Activated CD4-positive, alpha-beta memory T cell treated with anti-CD3 and anti-CD28 coated beads, Interleukin-2, amount 10 ng/mL, durations not matched to agents 7 days and 5 days (primary cell): Measurements from ENCODE around the gene CCDC110. TPM values are rescaled to one million over a fixed set of nuclear protein-coding genes. Genes with fewer than 3 reads are reported as not detected.

ENCODE experiments used
- CTCF ChIA-PET: fragments of 350-600 bp; sonication (Branson Sonifier 250); formaldehyde crosslinking; loops from one replicate; lab custom pipeline; 2021; ENCODE audit warnings: antibody characterized with exemption, inconsistent platforms; lab: Charles Lee
- POLR2A ChIA-PET: fragments of 350-600 bp; sonication (Branson Sonifier 250); formaldehyde crosslinking; loops from one replicate; lab custom pipeline; 2021; ENCODE audit warnings: antibody characterized with exemption; lab: Charles Lee
- DNase-seq: peaks from one replicate; pipeline ENCODE4 v3.0.0-alpha.2; 2020
- H3K27ac Mint-ChIP-seq: one replicate; pipeline ENCODE4 v1.8.0; 2021; ENCODE audit warnings: mild to moderate bottlenecking, mixed read lengths
- H3K27me3 Mint-ChIP-seq: one replicate; pipeline ENCODE4 v1.8.0; 2021; ENCODE audit warnings: mixed read lengths
- H3K36me3 Mint-ChIP-seq: one replicate; pipeline ENCODE4 v1.8.0; 2021; ENCODE audit warnings: low read depth, mixed read lengths
- H3K4me1 Mint-ChIP-seq: one replicate; pipeline ENCODE4 v1.8.0; 2021; ENCODE audit warnings: mixed read lengths
- H3K4me3 Mint-ChIP-seq: one replicate; pipeline ENCODE4 v1.8.0; 2021; ENCODE audit warnings: mild to moderate bottlenecking, mixed read lengths
- H3K9me3 Mint-ChIP-seq: one replicate; pipeline ENCODE4 v1.8.0; 2021; ENCODE audit warnings: mixed read lengths
- total RNA-seq, 2 experiments: library from RNA; stranded (reverse); gene quantifications; one replicate each; pipeline ENCODE4 v1.2.3, GENCODE V29; 2021

Gene CCDC110
- total RNA-seq, 2 experiments from 2014 or later = not detected

- ChIA-PET CTCF (no interaction called here), POLR2A (no interaction called here)
- no peaks in the 10 kb centered on the region for H3K9me3 Mint-ChIP-seq
- H3K27me3 Mint-ChIP-seq = peaks cover 27% of the 10 kb centered on the region
- no peaks in the 10 kb centered on the region for H3K36me3 Mint-ChIP-seq
- DNase-seq = no peak
- H3K27ac Mint-ChIP-seq = no peak overlapping the region
- no peak overlapping the region for H3K4me3 Mint-ChIP-seq
- no peaks in the 10 kb centered on the region for H3K4me1 Mint-ChIP-seq
Measured at GRCh38 chr4:185504098-185505047, 32.8 kb upstream of the CCDC110 start.

GRCh38 chr4:185502386-185502785 is 30.9 kb upstream of the CCDC110 start:
- CTCF ChIA-PET = no interaction called here

GRCh38 chr4:185500576-185500975 is 29.0 kb upstream of the CCDC110 start:
- Mint-ChIP-seq H3K27ac (no peak overlapping the region), H3K27me3 (peaks cover 17% of the 10 kb centered on the region), H3K36me3 (no peaks in the 10 kb centered on the region), H3K4me1 (no peaks in the 10 kb centered on the region), H3K4me3 (no peak overlapping the region), H3K9me3 (no peaks in the 10 kb centered on the region)
- ChIA-PET CTCF (no interaction called here), POLR2A (no interaction called here)
- DNase-seq = no peak

More at GRCh38 chr4:185502386-185502785, 30.9 kb upstream of the CCDC110 start:
- no peak for DNase-seq
- H3K36me3 Mint-ChIP-seq = no peaks in the 10 kb centered on the region
- peaks cover 19% of the 10 kb centered on the region for H3K27me3 Mint-ChIP-seq
- POLR2A ChIA-PET = no interaction called here
- no peaks in the 10 kb centered on the region for H3K4me1 Mint-ChIP-seq
- no peaks in the 10 kb centered on the region for H3K9me3 Mint-ChIP-seq
- H3K27ac Mint-ChIP-seq = no peak overlapping the region
- no peak overlapping the region for H3K4me3 Mint-ChIP-seq

GRCh38 chr4:185500035-185500434 is 28.5 kb upstream of the CCDC110 start:
- no peak for DNase-seq
- POLR2A ChIA-PET = no interaction called here
- Mint-ChIP-seq H3K4me3 (no peak overlapping the region), H3K27ac (no peak overlapping the region), H3K36me3 (no peaks in the 10 kb centered on the region), H3K4me1 (no peaks in the 10 kb centered on the region), H3K27me3 (peaks cover 16% of the 10 kb centered on the region), H3K9me3 (no peaks in the 10 kb centered on the region)
- CTCF ChIA-PET = no interaction called here

- Mint-ChIP-seq H3K27ac (no peak overlapping the region), H3K9me3 (peaks cover 13% of the 10 kb centered on the region), H3K4me3 (no peak overlapping the region), H3K36me3 (no peaks in the 10 kb centered on the region), H3K27me3 (peaks cover 28% of the 10 kb centered on the region), H3K4me1 (peaks cover 2% of the 10 kb centered on the region)
- ChIA-PET CTCF (no interaction called here), POLR2A (no interaction called here)
- DNase-seq = no peak
Measured at GRCh38 chr4:185488650-185489049, 17.1 kb upstream of the CCDC110 start.

- no peak overlapping the region for H3K4me3 Mint-ChIP-seq
- H3K27me3 Mint-ChIP-seq = peaks cover 54% of the 10 kb centered on the region
Measured at GRCh38 chr4:185481401-185481800, 9.9 kb upstream of the CCDC110 start.

GRCh38 chr4:185480016-185480732 is 8.6 kb upstream of the CCDC110 start:
- H3K9me3 Mint-ChIP-seq = no peaks in the 10 kb centered on the region
- H3K36me3 Mint-ChIP-seq = no peaks in the 10 kb centered on the region
- no peak overlapping the region for H3K27ac Mint-ChIP-seq
- ChIA-PET CTCF (interaction anchor here (1.4 kb wide), 1 partner anchor 10 kb away, joined by 4 read pairs; no protein-coding TSS in a partner anchor), POLR2A (no interaction called here)
- H3K4me3 Mint-ChIP-seq = no peak overlapping the region
- no peaks in the 10 kb centered on the region for H3K4me1 Mint-ChIP-seq
- DNase-seq = no peak
- peaks cover 51% of the 10 kb centered on the region for H3K27me3 Mint-ChIP-seq

More at GRCh38 chr4:185481401-185481800, 9.9 kb upstream of the CCDC110 start:
- DNase-seq = no peak
- Mint-ChIP-seq H3K9me3 (no peaks in the 10 kb centered on the region), H3K27ac (no peak overlapping the region), H3K4me1 (no peaks in the 10 kb centered on the region), H3K36me3 (no peaks in the 10 kb centered on the region)
- POLR2A ChIA-PET = no interaction called here
- CTCF ChIA-PET = no interaction called here

- no peak for DNase-seq
- ChIA-PET CTCF (interaction anchor here (1.4 kb wide), 1 partner anchor 11 kb away, joined by 4 read pairs; no protein-coding TSS in a partner anchor), POLR2A (no interaction called here)
- Mint-ChIP-seq H3K4me3 (no peak overlapping the region), H3K27me3 (peaks cover 51% of the 10 kb centered on the region), H3K4me1 (no peaks in the 10 kb centered on the region), H3K36me3 (no peaks in the 10 kb centered on the region), H3K27ac (no peak overlapping the region), H3K9me3 (no peaks in the 10 kb centered on the region)
Measured at GRCh38 chr4:185479507-185479971, 8.0 kb upstream of the CCDC110 start.

GRCh38 chr4:185473247-185473646 is 1.7 kb upstream of the CCDC110 start:
- no peaks in the 10 kb centered on the region for H3K36me3 Mint-ChIP-seq
- peaks cover 6% of the 10 kb centered on the region for H3K4me1 Mint-ChIP-seq
- no peak overlapping the region for H3K27ac Mint-ChIP-seq
- CTCF ChIA-PET = interaction anchor here (0.6 to 1.9 kb wide), 2 partner anchors 46 to 124 kb away, joined by 3 to 6 read pairs; no protein-coding TSS in a partner anchor
- no peak overlapping the region for H3K4me3 Mint-ChIP-seq
- no peak for DNase-seq
- no peaks in the 10 kb centered on the region for H3K9me3 Mint-ChIP-seq
- POLR2A ChIA-PET = interaction anchor here (1.4 kb wide), 1 partner anchor 48 kb away, joined by 3 read pairs; no protein-coding TSS in a partner anchor
- peaks cover 44% of the 10 kb centered on the region for H3K27me3 Mint-ChIP-seq

- Mint-ChIP-seq H3K4me1 (peaks cover 6% of the 10 kb centered on the region), H3K4me3 (peak overlapping the region; percentile 75), H3K9me3 (no peaks in the 10 kb centered on the region), H3K27ac (no peak overlapping the region), H3K27me3 (peaks cover 50% of the 10 kb centered on the region), H3K36me3 (no peaks in the 10 kb centered on the region)
- POLR2A ChIA-PET = no interaction called here
- CTCF ChIA-PET = interaction anchor here (1.9 kb wide), 1 partner anchor 126 kb away, joined by 6 read pairs; no protein-coding TSS in a partner anchor
- no peak for DNase-seq
Measured at GRCh38 chr4:185472103-185472542, 590 bp upstream of the CCDC110 start.

- peaks cover 6% of the 10 kb centered on the region for H3K4me1 Mint-ChIP-seq
- ChIA-PET POLR2A (no interaction called here), CTCF (no interaction called here)
- H3K27ac Mint-ChIP-seq = no peak overlapping the region
- peaks cover 60% of the 10 kb centered on the region for H3K27me3 Mint-ChIP-seq
- peak overlapping the region; percentile 74 for H3K4me3 Mint-ChIP-seq
- H3K36me3 Mint-ChIP-seq = no peaks in the 10 kb centered on the region
- H3K9me3 Mint-ChIP-seq = no peaks in the 10 kb centered on the region
- peak; percentile 42 for DNase-seq
Measured at GRCh38 chr4:185470501-185471195, 885 bp downstream of the CCDC110 start.

GRCh38 chr4:185469580-185470154 is 1.9 kb downstream of the CCDC110 start:
- ChIA-PET POLR2A (no interaction called here), CTCF (no interaction called here)
- no peak overlapping the region for H3K4me3 Mint-ChIP-seq
- DNase-seq = no peak
- no peaks in the 10 kb centered on the region for H3K9me3 Mint-ChIP-seq
- H3K27me3 Mint-ChIP-seq = peaks cover 68% of the 10 kb centered on the region
- no peak overlapping the region for H3K27ac Mint-ChIP-seq
- peaks cover 6% of the 10 kb centered on the region for H3K4me1 Mint-ChIP-seq
- no peaks in the 10 kb centered on the region for H3K36me3 Mint-ChIP-seq
